Fibroblast of upper back skin (primary cell): Measurements from ENCODE around the gene DACH1.

Experiments used
- DNase-seq: peaks from one replicate; pipeline ENCODE4 v3.0.0-alpha.2; 2013

Gene DACH1

GRCh38 chr13:71469626-71470025 is 397.4 kb downstream of the DACH1 start:
- DNase-seq = no peak

GRCh38 chr13:71464686-71465085 is 402.3 kb downstream of the DACH1 start:
- no peak for DNase-seq

GRCh38 chr13:71461892-71462291 is 405.1 kb downstream of the DACH1 start:
- no peak for DNase-seq

GRCh38 chr13:71460211-71460610 is 406.8 kb downstream of the DACH1 start:
- no peak for DNase-seq

- no peak for DNase-seq
Measured at GRCh38 chr13:71459708-71460107, 407.3 kb downstream of the DACH1 start.

- DNase-seq = no peak
Measured at GRCh38 chr13:71457645-71458044, 409.4 kb downstream of the DACH1 start.

GRCh38 chr13:71456136-71456535 is 410.9 kb downstream of the DACH1 start:
- no peak for DNase-seq

- DNase-seq = no peak
Measured at GRCh38 chr13:71454509-71454908, 412.5 kb downstream of the DACH1 start.

- DNase-seq = no peak
Measured at GRCh38 chr13:71448080-71448630, 418.8 kb downstream of the DACH1 start.

- no peak for DNase-seq
Measured at GRCh38 chr13:71437704-71438103, 429.3 kb downstream of the DACH1 start.

GRCh38 chr13:71430681-71431080 is 436.3 kb downstream of the DACH1 start:
- no peak for DNase-seq

- DNase-seq = peak; percentile 53
Measured at GRCh38 chr13:71417205-71417604, 449.8 kb downstream of the DACH1 start.

- no peak for DNase-seq
Measured at GRCh38 chr13:71412231-71412630, 454.8 kb downstream of the DACH1 start.

- DNase-seq = no peak
Measured at GRCh38 chr13:71408416-71408815, 458.6 kb downstream of the DACH1 start.

GRCh38 chr13:71399631-71400215 is 467.3 kb downstream of the DACH1 start:
- DNase-seq = no peak

- DNase-seq = no peak
Measured at GRCh38 chr13:71396149-71396548, 470.9 kb downstream of the DACH1 start.

- no peak for DNase-seq
Measured at GRCh38 chr13:71395053-71395452, 472.0 kb downstream of the DACH1 start.

GRCh38 chr13:71394176-71394575 is 472.8 kb downstream of the DACH1 start:
- DNase-seq = no peak
